ENCODE data around the gene ZNF318.

DNA sequence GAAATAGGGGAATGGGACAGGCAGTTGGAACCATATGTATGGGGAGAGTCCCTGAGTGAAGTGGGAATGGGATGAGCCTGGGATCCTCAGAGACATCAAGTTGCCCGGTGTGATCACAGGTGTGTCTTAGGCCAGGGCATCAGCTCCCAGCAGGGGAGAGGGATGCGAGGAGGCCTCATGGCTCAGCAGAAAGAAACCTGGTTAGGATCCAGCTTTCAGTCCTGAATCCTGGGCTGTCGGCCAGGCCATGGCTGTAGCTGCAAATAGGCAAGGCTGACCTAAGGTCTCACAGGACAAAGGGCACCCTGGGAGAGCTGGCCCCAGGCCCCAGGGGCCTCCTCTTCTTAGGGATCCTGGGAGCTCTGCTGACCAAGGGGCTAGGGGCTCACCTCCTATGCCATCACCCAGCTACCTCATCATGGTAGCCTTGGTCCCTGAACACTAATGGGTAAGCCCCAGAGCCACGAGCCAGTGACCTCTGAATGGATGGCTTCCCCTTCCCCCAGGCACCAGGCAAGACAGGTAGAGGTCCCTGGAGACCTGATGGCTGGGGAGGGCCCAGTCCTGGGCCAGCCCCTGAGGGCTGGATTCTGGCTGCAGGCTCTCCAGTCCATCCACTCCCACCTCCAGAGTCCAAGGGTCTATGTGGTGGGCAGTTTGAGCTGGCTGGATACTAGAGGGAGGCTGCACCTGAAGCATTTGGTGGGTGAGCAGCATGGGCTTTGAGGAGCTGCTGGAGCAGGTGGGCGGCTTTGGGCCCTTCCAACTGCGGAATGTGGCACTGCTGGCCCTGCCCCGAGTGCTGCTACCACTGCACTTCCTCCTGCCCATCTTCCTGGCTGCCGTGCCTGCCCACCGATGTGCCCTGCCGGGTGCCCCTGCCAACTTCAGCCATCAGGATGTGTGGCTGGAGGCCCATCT is 71.5 kb downstream of the ZNF318 start, which contains the start of gene SLC22A7:
- TF ChIP-seq POLR2A (IDR thresholded peaks at IDR 0.05; ENCODE audit: low read depth, low read length) (no peak), POLR2AphosphoS5 (IDR thresholded peaks at IDR 0.05; ENCODE audit: low read depth, low read length) (no peak), POU2F2 (IDR thresholded peaks at IDR 0.05; ENCODE audit: low read depth, low read length) (no peak)
